ENCODE data around the gene TXN2. TPM values are rescaled to one million over a fixed set of nuclear protein-coding genes. Genes with fewer than 3 reads are reported as not detected.

TXN2 gene
- total RNA-seq, 1 experiment from 2014 or later: 87.0 TPM

GRCh38 chr22:36470994-36471331 lies 10.5 kb downstream of the TXN2 start (continued):
- TF ChIP-seq ZBTB33 (IDR thresholded peaks at IDR 0.05; ENCODE audit: extremely low read depth, insufficient replicate concordance, low read length) (no peak), ATF3 (IDR thresholded peaks at IDR 0.05) (no peak), MAX (IDR thresholded peaks at IDR 0.05) (no peak), CEBPB (IDR thresholded peaks at IDR 0.05; ENCODE audit: low read depth) (no peak), REST (IDR thresholded peaks at IDR 0.05; ENCODE audit: low read depth) (no peak), POLR2AphosphoS5 (IDR thresholded peaks at IDR 0.05; ENCODE audit: low read depth, low read length) (no peak), YY1 (IDR thresholded peaks at IDR 0.05; ENCODE audit: extremely low read depth, insufficient replicate concordance, low read depth, low read length) (no peak), FOSL1 (IDR thresholded peaks at IDR 0.05; ENCODE audit: low read depth) (no peak), SRF (IDR thresholded peaks at IDR 0.05; ENCODE audit: low read depth) (no peak)
